HG02870 (cell line): ENCODE measurements around the gene NSG1.

Experiments used
- ATAC-seq: cut with Tn5 transposase; IDR thresholded peaks from one replicate; pipeline ENCODE4 v1.9.1; 2021; ENCODE audit warnings: mild to moderate bottlenecking, moderate library complexity; ENCODE audit not compliant: unreplicated experiment

The NSG1 gene

DNA sequence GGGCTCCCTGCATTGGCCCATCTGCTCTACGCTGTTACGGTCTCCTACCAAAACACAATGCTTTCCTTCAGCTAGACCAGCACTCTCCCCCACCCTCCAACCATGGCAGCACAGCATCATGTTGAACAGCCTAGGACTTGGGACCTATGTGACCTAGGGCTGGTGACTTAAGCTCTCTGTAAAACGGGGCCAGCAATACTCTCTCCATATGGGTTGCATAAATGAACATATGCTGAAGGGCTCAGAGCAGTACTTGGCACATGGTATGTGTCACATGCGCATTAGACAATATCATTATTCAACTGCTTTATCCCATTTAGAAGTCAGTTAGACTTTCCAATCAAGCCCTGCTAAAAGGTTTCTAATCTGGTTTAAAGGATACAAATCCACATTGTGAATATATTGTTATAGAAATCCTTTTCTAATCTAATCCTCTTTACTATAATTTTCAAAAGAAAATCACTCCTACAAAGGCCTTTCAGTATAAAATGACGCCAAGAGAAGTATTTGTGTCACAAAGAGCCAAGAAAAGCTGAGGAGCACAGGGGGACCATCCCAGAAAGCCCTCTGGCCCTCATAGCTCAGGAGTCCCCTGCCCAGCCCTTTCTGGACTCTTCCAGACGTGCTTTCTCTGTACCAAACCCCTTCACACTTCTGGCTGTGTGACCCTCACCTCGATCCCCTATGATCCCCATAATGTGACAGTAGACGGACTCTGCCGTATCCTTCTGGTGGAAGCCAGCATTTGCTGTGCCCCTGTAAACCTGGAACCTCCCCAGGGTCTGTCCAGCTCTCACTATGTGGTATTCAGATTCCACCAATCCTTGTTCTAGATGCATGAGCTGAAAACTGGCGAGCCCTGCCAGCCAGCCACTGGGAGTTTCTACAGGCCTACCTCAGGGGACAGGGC lies 42.3 kb downstream of the NSG1 start:
- ATAC-seq = no peak

GRCh38 chr4:4430492-4431195 lies 43.7 kb downstream of the NSG1 start:
- peak; percentile 89 for ATAC-seq

GRCh38 chr4:4432341-4433125 lies 45.6 kb downstream of the NSG1 start:
- ATAC-seq = no peak

- ATAC-seq = no peak
Observed at GRCh38 chr4:4433941-4434340, 47.0 kb downstream of the NSG1 start.

- ATAC-seq = no peak
Observed at GRCh38 chr4:4436244-4436823, 49.4 kb downstream of the NSG1 start.

DNA sequence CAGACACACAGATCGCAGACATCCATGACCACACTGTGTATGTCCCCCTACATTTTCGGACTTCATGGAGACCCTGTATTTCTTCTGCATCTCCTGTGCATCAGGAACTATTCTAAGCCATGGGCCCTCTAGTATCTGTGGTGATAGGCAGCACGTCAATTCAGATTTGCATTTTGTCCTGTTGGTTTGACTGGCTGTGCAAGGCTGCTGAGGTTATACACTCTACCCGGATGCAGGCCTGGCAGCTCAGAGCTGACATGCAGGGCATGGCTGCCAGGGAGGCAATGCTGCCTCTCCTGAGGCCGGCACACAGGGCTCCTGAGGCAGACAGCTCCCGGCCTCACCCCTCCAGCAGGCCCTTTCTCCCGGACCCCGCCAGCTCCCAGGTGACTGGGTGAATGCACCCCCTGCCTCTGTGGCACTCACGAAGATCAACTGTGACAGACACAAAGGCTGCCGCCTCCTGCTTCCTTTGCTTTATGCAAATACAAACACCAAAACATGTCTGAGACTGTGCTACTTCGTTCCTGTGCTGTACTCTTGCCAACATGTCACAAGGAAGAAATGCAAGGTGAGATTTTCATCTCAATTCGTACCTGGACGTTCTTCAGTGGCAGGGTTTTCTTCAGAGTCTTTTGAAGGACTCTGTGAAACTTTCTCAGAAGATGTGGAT lies 51.0 kb downstream of the NSG1 start:
- no peak for ATAC-seq

GRCh38 chr4:4438891-4439290 lies 52.0 kb downstream of the NSG1 start:
- ATAC-seq = no peak

DNA sequence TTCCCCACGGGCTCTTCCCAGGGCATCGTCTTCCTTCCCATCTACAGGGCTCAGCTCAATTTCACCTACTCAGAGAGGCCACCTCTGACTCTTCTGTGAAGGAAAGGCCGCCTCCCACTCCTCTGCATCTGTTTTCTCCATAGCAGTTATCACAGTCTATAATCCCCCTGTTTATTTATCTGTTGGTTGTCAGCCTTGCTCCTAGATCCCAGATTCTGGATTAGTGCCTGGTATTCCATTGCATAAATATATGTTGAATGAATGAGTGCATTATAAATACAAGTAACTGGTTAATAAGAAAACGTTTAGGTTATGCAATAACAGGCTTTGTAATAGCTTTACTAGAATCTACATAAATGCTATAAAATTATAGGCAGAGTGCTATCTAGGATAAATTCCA lies 52.9 kb downstream of the NSG1 start:
- no peak for ATAC-seq

- ATAC-seq = no peak
Observed at GRCh38 chr4:4440333-4441061, 53.6 kb downstream of the NSG1 start.

DNA sequence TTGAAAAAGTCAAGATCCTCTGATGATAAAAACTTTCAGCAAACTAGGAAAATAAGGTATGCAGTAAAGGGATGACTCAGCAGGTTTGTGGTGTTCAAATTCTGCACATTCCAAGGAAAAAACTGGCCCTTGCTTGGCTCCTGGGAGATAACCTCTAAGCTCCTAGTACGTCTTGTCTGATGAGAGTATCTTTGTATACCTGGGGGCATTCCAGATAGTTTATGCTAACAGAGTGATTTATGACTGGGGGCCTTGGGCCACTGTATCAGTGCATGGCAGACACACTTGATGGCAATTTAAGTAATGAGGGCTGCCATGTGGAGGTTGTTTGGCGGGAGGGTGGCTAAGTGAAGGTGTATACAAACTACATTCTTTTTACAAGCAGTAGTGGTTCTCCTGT lies 56.9 kb downstream of the NSG1 start:
- ATAC-seq = no peak

DNA sequence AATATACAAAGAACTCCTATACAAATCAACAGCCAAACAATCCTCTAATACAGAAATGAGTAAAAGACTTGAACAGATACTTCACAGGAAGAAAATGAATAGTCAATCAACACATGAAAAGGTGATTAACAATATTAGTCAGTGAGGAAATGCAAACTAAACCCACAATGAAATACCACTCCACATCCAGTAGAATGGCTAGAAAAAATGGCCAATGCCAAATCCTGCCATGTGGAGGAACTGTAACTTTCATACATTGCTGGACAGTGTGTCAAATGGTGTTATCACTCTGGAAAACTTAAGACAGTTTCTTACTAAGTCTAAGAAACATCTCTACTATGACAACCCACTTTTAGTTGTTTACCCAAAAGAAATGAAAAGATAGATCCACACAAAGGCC lies 59.5 kb downstream of the NSG1 start:
- ATAC-seq = no peak

DNA sequence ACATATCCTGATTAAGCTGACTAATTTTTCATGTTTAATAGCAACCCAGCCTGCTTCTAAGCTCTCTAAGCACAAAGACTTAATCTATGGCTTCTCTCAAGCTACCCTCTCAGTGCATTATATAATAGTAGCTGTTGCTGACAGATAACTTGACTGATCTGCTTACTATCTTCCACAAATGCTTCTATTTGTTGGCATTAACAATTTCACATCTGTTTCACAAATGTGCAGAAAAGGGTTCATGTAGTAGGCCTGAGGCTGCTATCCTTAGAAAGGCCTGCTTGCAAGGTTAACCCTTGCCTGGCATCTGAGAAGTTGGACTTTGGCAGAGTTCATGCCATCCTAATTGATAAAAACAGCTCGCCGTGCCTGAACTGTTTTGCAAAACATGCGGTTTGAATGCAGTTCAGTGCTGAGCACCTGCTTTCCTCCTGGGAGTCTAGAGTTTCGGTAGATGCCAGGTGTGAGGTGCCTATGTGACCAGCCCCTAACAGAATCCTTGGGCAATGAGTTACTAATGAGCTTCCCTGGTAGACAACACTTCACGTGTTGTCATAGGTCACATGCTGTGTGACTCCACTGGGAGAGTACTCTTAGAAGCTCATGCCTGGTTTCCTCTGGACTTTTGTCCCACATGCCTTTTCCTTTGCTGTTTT lies 68.4 kb downstream of the NSG1 start:
- ATAC-seq = no peak

GRCh38 chr4:4456351-4456750 lies 69.4 kb downstream of the NSG1 start:
- ATAC-seq = no peak

GRCh38 chr4:4456816-4457578 lies 70.1 kb downstream of the NSG1 start:
- ATAC-seq = no peak

DNA sequence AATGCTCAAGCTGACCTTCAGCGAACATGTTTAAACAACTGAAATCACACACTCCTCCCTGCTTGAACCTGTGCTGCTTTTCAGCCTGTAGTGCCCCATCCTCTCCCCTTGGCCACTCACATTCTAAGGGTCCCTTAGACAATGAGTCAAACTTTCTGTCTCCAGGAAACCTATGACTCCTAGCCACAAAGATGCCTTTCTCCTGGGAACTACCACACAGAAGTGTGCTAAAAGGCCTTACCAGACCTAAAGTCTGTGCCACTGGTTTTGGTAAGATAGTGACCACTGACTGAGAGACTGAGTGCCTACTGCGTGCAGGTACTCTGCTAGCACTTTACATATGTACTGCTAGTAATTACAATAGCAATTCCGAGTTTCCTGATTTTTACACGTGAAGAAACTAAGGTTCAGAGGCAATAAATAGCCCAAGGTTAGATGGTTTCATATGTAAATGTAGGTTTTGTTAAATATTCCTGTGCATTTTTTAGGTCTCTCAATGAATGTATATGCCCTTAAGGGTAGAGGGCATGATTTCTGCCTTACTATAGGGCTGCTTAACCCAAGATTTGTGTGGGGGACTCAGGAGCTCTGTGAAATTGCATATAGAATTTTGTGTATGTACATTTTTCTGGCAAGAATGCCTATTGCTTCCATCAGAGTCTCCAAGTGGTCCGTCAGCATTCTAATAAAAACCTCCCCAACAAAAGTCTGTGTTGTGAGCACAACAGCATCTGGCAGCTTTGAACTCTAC lies 71.1 kb downstream of the NSG1 start:
- ATAC-seq = no peak

DNA sequence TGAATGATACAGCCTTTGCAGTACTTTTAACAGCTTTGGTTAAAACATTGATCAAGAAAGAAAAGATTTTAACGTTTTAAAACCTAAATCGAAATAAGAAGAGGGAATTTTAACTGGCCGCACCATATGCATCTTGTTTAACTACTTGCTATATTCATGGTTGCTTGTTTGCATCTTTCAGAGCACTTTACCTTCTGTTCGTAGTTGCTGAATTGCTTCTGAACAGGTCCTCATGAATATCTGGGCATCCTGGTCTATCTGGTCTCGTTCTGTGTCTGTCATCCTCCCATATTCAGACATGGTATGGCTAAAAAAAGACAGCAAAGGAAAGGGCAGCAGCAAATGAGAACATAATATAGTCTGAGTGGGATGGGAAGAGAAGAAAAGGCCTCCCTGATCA lies 72.3 kb downstream of the NSG1 start:
- ATAC-seq = no peak

- ATAC-seq = no peak
Observed at GRCh38 chr4:4460759-4461158, 73.9 kb downstream of the NSG1 start.

DNA sequence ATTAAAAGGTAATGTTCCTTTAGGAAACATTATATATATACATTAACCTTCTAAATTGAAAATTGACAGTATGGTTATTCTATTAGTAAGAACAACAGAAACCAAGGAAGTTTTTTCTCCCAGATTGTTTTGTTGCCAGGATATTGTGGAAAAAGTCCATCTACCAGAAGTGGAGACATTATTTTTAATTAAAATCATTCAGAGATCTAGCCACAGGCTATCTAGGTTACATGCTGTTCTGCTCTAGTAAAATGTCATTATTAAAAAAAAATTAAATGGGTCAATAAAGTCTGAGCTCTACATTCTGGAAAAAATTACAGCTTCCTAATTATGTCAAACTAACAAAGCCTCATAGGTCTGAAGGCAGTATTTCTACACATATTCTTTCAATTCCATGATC lies 74.3 kb downstream of the NSG1 start:
- no peak for ATAC-seq
